ENCODE data around the gene PEX10.

PEX10 gene

DNA sequence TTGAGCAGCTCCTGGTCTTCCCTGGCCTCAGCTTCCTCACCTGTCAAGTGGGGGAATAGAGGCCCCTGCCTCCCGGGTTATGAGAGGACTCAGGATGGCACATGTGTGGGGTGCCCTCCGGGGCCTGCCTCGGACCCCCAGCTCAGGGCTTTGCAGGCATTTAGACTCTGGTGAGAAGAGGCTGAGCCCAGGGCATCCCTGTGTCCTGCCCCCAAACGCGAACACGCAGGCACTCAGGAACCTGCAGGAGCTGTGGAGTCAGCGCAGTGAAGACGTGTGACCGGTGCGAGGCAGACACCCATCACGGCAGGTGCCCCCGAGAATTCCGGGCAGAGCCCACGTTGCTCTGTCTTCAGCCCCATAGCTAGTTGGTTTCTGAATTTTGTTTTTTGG, 5.5 kb upstream of the PEX10 start:
- TF ChIP-seq YY1 (IDR thresholded peaks at IDR 0.05; ENCODE audit: low read depth): no peak
- TF ChIP-seq MAX (IDR thresholded peaks at IDR 0.05): no peak
- TF ChIP-seq NFIC (IDR thresholded peaks at IDR 0.05): no peak
- TF ChIP-seq EP300 (IDR thresholded peaks at IDR 0.05; ENCODE audit: borderline replicate concordance): no peak
- TF ChIP-seq ZBTB7A (IDR thresholded peaks at IDR 0.05; ENCODE audit: low read depth): no peak
- no peak for TF ChIP-seq TCF12 (IDR thresholded peaks at IDR 0.05; ENCODE audit: low read depth)
- TF ChIP-seq, protein P1, sequence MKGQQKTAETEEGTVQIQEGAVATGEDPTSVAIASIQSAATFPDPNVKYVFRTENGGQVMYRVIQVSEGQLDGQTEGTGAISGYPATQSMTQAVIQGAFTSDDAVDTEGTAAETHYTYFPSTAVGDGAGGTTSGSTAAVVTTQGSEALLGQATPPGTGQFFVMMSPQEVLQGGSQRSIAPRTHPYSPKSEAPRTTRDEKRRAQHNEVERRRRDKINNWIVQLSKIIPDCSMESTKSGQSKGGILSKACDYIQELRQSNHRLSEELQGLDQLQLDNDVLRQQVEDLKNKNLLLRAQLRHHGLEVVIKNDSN (IDR thresholded peaks at IDR 0.05): no peak
- no peak for TF ChIP-seq FOXM1 (IDR thresholded peaks at IDR 0.05; ENCODE audit: borderline replicate concordance, low read depth)
- TF ChIP-seq CREB1 (IDR thresholded peaks at IDR 0.05; ENCODE audit: low read depth): no peak
- TF ChIP-seq TEAD4 (IDR thresholded peaks at IDR 0.05): no peak
- no peak for TF ChIP-seq TAF1 (IDR thresholded peaks at IDR 0.05; ENCODE audit: low read depth)
- TF ChIP-seq, protein P2, sequence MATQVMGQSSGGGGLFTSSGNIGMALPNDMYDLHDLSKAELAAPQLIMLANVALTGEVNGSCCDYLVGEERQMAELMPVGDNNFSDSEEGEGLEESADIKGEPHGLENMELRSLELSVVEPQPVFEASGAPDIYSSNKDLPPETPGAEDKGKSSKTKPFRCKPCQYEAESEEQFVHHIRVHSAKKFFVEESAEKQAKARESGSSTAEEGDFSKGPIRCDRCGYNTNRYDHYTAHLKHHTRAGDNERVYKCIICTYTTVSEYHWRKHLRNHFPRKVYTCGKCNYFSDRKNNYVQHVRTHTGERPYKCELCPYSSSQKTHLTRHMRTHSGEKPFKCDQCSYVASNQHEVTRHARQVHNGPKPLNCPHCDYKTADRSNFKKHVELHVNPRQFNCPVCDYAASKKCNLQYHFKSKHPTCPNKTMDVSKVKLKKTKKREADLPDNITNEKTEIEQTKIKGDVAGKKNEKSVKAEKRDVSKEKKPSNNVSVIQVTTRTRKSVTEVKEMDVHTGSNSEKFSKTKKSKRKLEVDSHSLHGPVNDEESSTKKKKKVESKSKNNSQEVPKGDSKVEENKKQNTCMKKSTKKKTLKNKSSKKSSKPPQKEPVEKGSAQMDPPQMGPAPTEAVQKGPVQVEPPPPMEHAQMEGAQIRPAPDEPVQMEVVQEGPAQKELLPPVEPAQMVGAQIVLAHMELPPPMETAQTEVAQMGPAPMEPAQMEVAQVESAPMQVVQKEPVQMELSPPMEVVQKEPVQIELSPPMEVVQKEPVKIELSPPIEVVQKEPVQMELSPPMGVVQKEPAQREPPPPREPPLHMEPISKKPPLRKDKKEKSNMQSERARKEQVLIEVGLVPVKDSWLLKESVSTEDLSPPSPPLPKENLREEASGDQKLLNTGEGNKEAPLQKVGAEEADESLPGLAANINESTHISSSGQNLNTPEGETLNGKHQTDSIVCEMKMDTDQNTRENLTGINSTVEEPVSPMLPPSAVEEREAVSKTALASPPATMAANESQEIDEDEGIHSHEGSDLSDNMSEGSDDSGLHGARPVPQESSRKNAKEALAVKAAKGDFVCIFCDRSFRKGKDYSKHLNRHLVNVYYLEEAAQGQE (IDR thresholded peaks at IDR 0.05; ENCODE audit: low read depth): no peak
- no peak for TF ChIP-seq EGR1 (IDR thresholded peaks at IDR 0.05)
- no peak for TF ChIP-seq CEBPB (IDR thresholded peaks at IDR 0.05)
- no peak for TF ChIP-seq RAD21 (IDR thresholded peaks at IDR 0.05; ENCODE audit: low read depth)

- TF ChIP-seq NFIC (IDR thresholded peaks at IDR 0.05) (no peak), EP300 (IDR thresholded peaks at IDR 0.05; ENCODE audit: borderline replicate concordance) (no peak), EGR1 (IDR thresholded peaks at IDR 0.05) (no peak), ZBTB7A (IDR thresholded peaks at IDR 0.05; ENCODE audit: low read depth) (no peak), FOXM1 (IDR thresholded peaks at IDR 0.05; ENCODE audit: borderline replicate concordance, low read depth) (no peak), TEAD4 (IDR thresholded peaks at IDR 0.05) (no peak), CREB1 (IDR thresholded peaks at IDR 0.05; ENCODE audit: low read depth) (no peak), CEBPB (IDR thresholded peaks at IDR 0.05) (no peak)
Observed at GRCh38 chr1:2417083-2417832, 4.9 kb upstream of the PEX10 start.

GRCh38 chr1:2416403-2416802, 4.0 kb upstream of the PEX10 start:
- TF ChIP-seq, protein P1 (IDR thresholded peaks at IDR 0.05): no peak
- TF ChIP-seq, protein P2 (IDR thresholded peaks at IDR 0.05; ENCODE audit: low read depth): no peak
- TF ChIP-seq YY1 (IDR thresholded peaks at IDR 0.05; ENCODE audit: low read depth) (no peak), FOXM1 (IDR thresholded peaks at IDR 0.05; ENCODE audit: borderline replicate concordance, low read depth) (no peak), ZBTB7A (IDR thresholded peaks at IDR 0.05; ENCODE audit: low read depth) (no peak), CREB1 (IDR thresholded peaks at IDR 0.05; ENCODE audit: low read depth) (no peak), MAX (IDR thresholded peaks at IDR 0.05) (no peak), EGR1 (IDR thresholded peaks at IDR 0.05) (no peak), NFIC (IDR thresholded peaks at IDR 0.05) (no peak), TEAD4 (IDR thresholded peaks at IDR 0.05) (no peak), EP300 (IDR thresholded peaks at IDR 0.05; ENCODE audit: borderline replicate concordance) (no peak), RAD21 (IDR thresholded peaks at IDR 0.05; ENCODE audit: low read depth) (no peak), TAF1 (IDR thresholded peaks at IDR 0.05; ENCODE audit: low read depth) (no peak), TCF12 (IDR thresholded peaks at IDR 0.05; ENCODE audit: low read depth) (no peak), CEBPB (IDR thresholded peaks at IDR 0.05) (no peak)

DNA sequence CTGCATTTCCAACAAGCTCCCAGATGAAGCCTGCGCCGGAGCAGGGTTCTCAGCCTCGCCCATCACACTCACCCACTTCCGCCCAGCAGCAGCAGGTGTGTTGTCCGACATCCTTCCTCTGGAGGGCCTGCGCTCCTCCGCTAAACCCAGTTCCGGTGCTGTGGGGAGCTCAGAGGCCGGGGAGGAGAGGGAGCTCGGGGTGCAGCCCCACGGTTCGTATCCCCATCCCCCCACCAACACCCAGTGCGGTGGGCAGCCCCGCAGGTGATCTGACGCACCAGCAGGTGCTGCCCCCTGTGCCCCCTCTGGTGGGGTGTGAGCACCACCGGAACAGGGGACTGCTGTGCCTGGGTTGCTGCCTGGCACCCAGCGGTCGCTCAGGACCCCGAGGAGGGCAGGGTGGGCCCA, 3.4 kb upstream of the PEX10 start:
- no peak for TF ChIP-seq TEAD4 (IDR thresholded peaks at IDR 0.05)
- no peak for TF ChIP-seq TCF12 (IDR thresholded peaks at IDR 0.05; ENCODE audit: low read depth)
- no peak for TF ChIP-seq RAD21 (IDR thresholded peaks at IDR 0.05; ENCODE audit: low read depth)
- no peak for TF ChIP-seq ZBTB7A (IDR thresholded peaks at IDR 0.05; ENCODE audit: low read depth)
- TF ChIP-seq YY1 (IDR thresholded peaks at IDR 0.05; ENCODE audit: low read depth): no peak
- TF ChIP-seq CREB1 (IDR thresholded peaks at IDR 0.05; ENCODE audit: low read depth): no peak
- no peak for TF ChIP-seq EP300 (IDR thresholded peaks at IDR 0.05; ENCODE audit: borderline replicate concordance)
- TF ChIP-seq FOXM1 (IDR thresholded peaks at IDR 0.05; ENCODE audit: borderline replicate concordance, low read depth): no peak
- no peak for TF ChIP-seq NFIC (IDR thresholded peaks at IDR 0.05)
- TF ChIP-seq TAF1 (IDR thresholded peaks at IDR 0.05; ENCODE audit: low read depth): no peak
- TF ChIP-seq, protein P1 (IDR thresholded peaks at IDR 0.05): no peak
- TF ChIP-seq EGR1 (IDR thresholded peaks at IDR 0.05): no peak
- TF ChIP-seq, protein P2 (IDR thresholded peaks at IDR 0.05; ENCODE audit: low read depth): no peak
- no peak for TF ChIP-seq MAX (IDR thresholded peaks at IDR 0.05)
- no peak for TF ChIP-seq CEBPB (IDR thresholded peaks at IDR 0.05)

All from Ishikawa (cell line).